Osteocyte (in vitro differentiated cells): ENCODE results near the gene TTLL11. TPM values are rescaled to one million over a fixed set of nuclear protein-coding genes. Genes with fewer than 3 reads are reported as not detected.

Experiments used
- DNase-seq: peaks from one replicate; pipeline ENCODE4 v3.0.0; 2021; ENCODE audit warnings: mixed read lengths; ENCODE audit not compliant: unreplicated experiment; ENCODE audit errors: extremely low spot score
- H3K27ac Mint-ChIP-seq: one replicate; pipeline ENCODE4 v1.8.0; 2021; ENCODE audit warnings: mild to moderate bottlenecking, mixed read lengths; ENCODE audit not compliant: unreplicated experiment
- H3K27me3 Mint-ChIP-seq: one replicate; pipeline ENCODE4 v1.8.0; 2021; ENCODE audit warnings: mixed read lengths; ENCODE audit not compliant: unreplicated experiment
- H3K36me3 Mint-ChIP-seq: one replicate; pipeline ENCODE4 v1.8.0; 2021; ENCODE audit warnings: mixed read lengths; ENCODE audit not compliant: unreplicated experiment
- H3K4me1 Mint-ChIP-seq: one replicate; pipeline ENCODE4 v1.8.0; 2021; ENCODE audit warnings: mixed read lengths; ENCODE audit not compliant: unreplicated experiment
- H3K4me3 Mint-ChIP-seq: one replicate; pipeline ENCODE4 v1.8.0; 2021; ENCODE audit warnings: mild to moderate bottlenecking, moderate library complexity, mixed read lengths; ENCODE audit not compliant: unreplicated experiment
- H3K9me3 Mint-ChIP-seq: one replicate; pipeline ENCODE4 v1.8.0; 2021; ENCODE audit warnings: mixed read lengths; ENCODE audit not compliant: unreplicated experiment
- total RNA-seq: library from RNA; stranded (reverse); gene quantifications from 2 replicates; pipeline ENCODE4 v1.2.1, GENCODE V29; 2021
- TF ChIP-seq, protein P1 (sequence below): fragments of 200-600 bp; sonication (generic); IDR thresholded peaks from 2 replicates; pipeline ENCODE4 v1.5.0; 2021; ENCODE audit warnings: antibody characterized with exemption, mild to moderate bottlenecking, moderate library complexity

The TTLL11 gene
- total RNA-seq, 1 donor from 2014 or later = 6.0 TPM

DNA sequence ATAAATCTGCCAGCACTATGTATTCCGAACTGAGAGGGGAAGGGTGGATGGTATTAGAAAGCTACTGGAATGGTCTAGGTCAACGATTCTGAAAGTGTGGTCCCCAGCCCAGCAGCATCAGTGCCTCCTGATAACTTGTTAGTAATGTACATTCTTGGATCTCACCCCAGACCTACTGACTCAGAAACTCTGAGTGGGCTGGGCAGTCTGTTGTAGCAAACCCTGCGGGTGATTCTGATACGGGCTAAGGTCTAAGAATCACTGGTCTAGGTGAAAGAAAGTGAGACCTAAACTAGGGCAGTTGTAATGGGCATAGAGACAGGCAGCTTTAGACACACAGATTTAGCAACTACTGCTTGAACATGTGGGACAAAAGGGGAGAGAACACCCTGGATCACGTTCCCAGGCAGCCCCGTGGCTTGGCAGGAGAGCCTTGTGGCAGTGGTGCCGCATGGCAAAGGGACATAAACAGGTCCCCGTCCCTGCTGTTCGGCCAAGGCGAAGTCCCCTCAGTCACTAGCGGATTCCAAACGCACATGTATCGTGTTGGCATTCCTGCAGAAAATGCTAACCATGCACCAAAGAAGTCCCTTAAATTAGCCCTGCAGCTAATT lies 216.3 kb downstream of the TTLL11 start:
- Mint-ChIP-seq H3K36me3 (no peaks in the 10 kb centered on the region), H3K4me1 (peaks cover 9% of the 10 kb centered on the region), H3K4me3 (no peak overlapping the region), H3K27ac (no peak overlapping the region), H3K27me3 (no peaks in the 10 kb centered on the region), H3K9me3 (no peaks in the 10 kb centered on the region)
- TF ChIP-seq, protein P1, sequence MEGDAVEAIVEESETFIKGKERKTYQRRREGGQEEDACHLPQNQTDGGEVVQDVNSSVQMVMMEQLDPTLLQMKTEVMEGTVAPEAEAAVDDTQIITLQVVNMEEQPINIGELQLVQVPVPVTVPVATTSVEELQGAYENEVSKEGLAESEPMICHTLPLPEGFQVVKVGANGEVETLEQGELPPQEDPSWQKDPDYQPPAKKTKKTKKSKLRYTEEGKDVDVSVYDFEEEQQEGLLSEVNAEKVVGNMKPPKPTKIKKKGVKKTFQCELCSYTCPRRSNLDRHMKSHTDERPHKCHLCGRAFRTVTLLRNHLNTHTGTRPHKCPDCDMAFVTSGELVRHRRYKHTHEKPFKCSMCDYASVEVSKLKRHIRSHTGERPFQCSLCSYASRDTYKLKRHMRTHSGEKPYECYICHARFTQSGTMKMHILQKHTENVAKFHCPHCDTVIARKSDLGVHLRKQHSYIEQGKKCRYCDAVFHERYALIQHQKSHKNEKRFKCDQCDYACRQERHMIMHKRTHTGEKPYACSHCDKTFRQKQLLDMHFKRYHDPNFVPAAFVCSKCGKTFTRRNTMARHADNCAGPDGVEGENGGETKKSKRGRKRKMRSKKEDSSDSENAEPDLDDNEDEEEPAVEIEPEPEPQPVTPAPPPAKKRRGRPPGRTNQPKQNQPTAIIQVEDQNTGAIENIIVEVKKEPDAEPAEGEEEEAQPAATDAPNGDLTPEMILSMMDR = no peak
- DNase-seq = no peak

GRCh38 chr9:121876255-121876654 lies 216.9 kb downstream of the TTLL11 start:
- Mint-ChIP-seq H3K9me3 (no peaks in the 10 kb centered on the region), H3K27me3 (no peaks in the 10 kb centered on the region), H3K36me3 (no peaks in the 10 kb centered on the region), H3K4me3 (no peak overlapping the region), H3K4me1 (peaks cover 9% of the 10 kb centered on the region), H3K27ac (no peak overlapping the region)
- no peak for DNase-seq
- TF ChIP-seq, protein P1 = no peak

GRCh38 chr9:121874524-121874923 lies 218.6 kb downstream of the TTLL11 start:
- no peaks in the 10 kb centered on the region for H3K27me3 Mint-ChIP-seq
- no peaks in the 10 kb centered on the region for H3K9me3 Mint-ChIP-seq
- TF ChIP-seq, protein P1 = no peak
- no peak overlapping the region for H3K4me3 Mint-ChIP-seq
- no peak for DNase-seq
- H3K36me3 Mint-ChIP-seq = peaks cover 3% of the 10 kb centered on the region
- H3K4me1 Mint-ChIP-seq = peaks cover 9% of the 10 kb centered on the region
- H3K27ac Mint-ChIP-seq = no peak overlapping the region

DNA sequence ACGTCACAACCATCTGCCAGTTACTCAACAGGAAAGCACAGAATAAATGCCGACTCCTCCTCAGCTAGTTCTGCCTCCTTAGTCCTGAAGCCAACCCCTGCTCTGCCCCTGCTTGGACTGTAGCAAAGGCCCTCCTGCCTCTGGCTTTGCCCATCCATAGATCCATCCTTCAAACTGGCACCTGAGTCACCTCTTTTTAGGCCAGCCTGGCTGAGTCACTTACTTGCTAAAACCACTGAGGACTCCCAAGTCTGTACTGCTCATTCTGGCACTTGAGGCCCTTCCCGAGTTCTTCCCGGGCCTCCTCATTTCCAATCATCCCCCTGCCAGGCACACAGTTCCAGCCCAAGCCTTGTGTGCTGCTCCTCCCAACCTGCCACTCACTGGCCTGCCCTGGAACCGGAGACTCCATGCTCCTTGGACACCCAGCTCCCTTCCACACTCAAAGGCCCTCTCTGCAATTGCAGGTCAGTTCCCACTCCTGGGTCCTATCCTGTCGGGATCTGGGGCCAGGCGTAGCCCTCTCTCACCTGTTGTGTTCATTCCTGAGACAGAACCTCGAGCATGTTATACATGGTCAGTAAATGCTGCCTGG lies 221.6 kb downstream of the TTLL11 start:
- Mint-ChIP-seq H3K4me3 (no peak overlapping the region), H3K27ac (no peak overlapping the region), H3K27me3 (no peaks in the 10 kb centered on the region), H3K4me1 (peaks cover 6% of the 10 kb centered on the region), H3K9me3 (no peaks in the 10 kb centered on the region), H3K36me3 (peaks cover 6% of the 10 kb centered on the region)
- no peak for DNase-seq
- TF ChIP-seq, protein P1 = no peak

DNA sequence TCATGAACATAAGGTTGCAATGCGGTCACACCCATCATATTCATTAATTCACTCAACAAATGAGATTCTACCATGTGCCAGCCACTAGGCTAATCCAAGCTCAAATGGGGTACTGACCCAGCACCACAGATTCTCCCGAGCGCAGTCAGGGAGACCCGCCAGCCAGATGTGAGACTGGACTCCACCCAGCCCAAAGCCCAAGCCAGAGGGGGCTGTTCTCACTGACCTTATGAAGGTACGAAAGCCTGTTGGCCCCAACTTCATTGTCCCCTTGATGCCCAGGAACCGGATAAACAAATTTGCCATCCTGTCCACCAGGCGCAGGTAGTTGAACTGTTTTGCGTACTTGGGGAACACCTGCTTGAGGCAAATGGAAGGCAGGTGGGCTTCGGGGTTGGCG lies 222.8 kb downstream of the TTLL11 start:
- Mint-ChIP-seq H3K27me3 (no peaks in the 10 kb centered on the region), H3K27ac (no peak overlapping the region), H3K4me1 (peaks cover 1% of the 10 kb centered on the region), H3K36me3 (peaks cover 6% of the 10 kb centered on the region), H3K9me3 (no peaks in the 10 kb centered on the region), H3K4me3 (no peak overlapping the region)
- peak; percentile 49 for DNase-seq
- TF ChIP-seq, protein P1 = no peak
